ENCODE measurements around the gene MCC.

GRCh38 chr5:113142186-113142585 is 346.1 kb downstream of the MCC start:
- TF ChIP-seq EZH2phosphoT487 (IDR thresholded peaks at IDR 0.05; ENCODE audit: insufficient read depth, low read depth) = no peak
- TF ChIP-seq EZH2 (IDR thresholded peaks at IDR 0.05; ENCODE audit: insufficient read depth, poor library complexity, severe bottlenecking) = no peak
